GM18526 (cell line): ENCODE data around the gene TMPRSS9.

Source experiments
- POLR2A ChIP-seq: IDR thresholded peaks from 3 replicates; pipeline ENCODE4 v1.6.1; 2011; ENCODE audit not compliant: insufficient read length; ENCODE audit errors: extremely low read depth

The TMPRSS9 gene

DNA sequence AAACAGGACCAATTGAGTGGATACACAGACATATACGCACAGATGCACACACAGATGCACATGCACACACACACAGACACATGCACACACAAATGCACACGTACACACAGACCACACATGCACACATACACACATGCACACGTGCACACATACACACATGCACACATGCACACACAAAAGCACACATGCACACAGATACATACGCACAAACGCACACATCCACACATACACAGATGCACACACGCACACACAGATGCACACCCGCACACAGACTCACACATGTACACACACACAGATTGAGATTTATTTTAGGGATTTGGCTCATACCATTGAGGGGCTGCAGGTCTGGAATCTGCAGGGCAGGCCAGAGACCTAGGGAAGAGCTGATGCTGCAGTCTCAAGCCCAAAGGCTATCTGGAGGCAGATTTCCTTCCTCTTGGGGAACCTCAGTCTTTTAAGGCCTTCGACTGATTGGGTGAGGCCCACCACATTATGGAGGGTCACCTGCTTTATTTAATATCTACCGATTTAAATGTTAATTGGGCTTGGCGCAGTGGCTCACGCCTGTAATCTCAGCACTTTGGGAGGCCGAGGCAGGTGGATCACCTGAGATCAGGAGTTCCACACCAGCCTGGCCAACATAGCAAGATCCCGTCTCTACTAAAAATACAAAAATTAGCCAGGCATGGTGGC is 22.6 kb downstream of the TMPRSS9 start:
- TF ChIP-seq POLR2A = no peak

DNA sequence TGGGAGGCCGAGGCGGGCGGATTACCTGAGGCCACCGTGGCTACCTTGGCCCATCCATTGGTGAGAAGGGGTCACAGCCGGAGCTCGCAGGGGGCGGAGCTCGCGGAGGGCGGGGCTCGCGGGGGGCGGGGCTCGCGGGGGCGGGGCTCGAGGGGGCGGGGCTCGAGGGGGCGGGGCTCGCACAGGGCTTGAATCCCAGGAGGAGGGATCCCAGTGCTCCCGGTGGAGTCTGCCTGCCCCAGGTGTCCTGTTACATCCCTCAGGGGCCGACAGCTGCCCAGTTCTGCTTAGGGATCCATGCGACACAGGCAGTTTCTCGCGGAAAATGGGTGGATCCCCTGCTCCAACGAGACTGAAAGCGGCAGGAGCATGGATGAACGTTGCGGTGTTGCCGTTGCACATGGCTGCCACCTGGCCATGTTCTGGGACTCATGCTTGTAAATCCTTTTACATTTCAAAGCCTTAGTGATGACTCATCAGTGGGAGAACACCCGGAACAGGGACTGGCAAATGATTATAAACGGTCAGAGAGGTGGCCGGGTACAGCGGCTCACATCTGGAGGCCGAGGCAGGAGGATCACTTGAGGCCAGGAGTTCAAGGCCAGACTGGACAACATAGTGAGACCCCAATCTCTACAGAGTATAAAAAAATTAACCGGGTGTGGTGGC is 25.1 kb downstream of the TMPRSS9 start:
- no peak for TF ChIP-seq POLR2A

DNA sequence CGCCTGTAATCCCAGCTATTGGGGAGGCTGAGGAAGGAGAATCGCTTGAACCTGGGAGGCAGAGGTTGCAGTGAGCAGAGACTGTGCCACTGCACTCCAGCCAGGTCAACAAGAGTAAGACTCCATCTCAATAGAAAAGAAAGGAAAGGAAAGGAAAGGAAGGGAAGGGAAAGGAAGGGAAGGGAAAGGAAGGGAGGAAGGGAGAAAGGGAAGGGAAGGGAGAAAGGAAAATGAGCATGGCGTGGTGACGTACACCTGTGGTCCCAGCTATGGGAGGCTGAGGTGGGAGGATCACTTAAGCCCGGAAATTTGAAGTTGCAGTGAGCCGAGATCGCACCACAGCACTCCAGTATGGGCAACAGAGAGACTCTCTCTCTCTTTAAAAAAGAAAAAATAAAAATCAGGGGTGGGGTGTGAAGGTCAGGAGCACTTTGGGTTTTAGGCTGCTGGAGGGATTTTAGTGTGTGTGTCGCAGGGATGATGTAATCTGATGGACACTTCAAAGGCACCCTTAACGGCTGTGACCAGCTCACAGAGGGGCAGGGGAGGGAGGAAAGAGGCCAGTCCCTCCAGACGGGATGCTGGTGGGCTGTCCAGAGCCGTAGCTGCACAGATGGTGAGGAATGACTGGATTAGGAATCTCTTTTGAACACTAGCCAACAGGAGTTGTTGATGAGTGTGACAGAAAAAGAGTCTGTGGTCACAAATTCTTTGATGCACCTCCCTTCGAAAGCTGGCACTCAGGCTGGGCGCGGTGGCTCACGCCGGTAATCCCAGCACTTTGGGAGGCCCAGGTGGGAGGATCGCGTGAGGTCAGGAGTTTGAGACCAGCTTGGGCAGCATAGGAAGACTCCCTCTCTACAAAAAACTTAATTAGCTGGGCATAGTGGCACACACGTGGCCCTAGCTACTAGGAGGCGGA is 27.6 kb downstream of the TMPRSS9 start:
- TF ChIP-seq POLR2A = no peak

GRCh38 chr19:2389594-2389993 is 29.5 kb downstream of the TMPRSS9 start:
- TF ChIP-seq POLR2A = no peak

DNA sequence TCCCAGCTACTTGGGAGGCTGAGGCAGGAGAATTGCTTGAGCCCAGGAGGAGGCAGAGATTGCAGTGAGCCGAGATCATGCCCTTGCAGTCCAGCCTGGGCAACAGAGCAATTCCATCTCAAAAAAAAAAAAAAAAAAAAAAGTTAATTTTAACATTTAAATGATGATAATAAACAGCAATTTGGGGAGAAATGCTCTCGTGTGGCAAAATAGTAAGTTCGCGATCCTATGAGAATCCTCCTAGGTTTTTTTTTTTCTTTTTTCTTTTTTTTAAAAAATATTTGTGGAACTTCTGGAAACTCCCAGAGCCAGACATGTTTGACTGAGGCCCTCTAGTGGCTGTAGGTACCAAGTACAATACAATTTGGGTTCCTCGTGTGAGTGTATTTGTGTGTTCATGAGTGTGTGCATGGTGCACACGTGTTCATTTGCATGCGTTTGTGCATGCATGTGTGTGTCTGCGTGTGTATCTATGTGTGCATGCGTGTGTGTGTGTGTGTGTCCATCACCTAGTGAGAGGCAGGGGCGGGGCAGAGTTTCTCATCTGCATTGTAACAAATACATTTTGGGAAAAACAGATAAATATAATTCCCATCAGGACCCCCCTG is 31.2 kb downstream of the TMPRSS9 start:
- TF ChIP-seq POLR2A = no peak

DNA sequence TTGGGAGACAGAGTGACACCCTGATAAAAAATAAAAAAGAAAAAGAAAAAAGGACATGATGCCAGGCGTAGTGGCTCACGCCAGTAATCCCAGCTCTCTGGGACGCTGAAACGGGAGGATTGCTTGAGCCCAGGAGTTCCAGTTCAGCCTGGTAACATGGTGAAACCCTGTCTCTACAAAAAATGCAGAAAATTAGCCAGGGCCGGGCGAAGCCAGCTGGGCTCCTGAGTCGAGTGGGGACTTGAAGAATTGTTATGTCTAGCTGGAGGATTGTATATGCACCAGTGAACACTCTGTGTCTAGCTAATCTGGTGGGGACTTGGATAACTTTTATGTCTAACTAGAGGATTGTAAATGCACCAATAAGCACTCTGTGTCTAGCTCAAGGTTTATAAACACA is 32.3 kb downstream of the TMPRSS9 start:
- no peak for TF ChIP-seq POLR2A

GRCh38 chr19:2394054-2394441 is 34.0 kb downstream of the TMPRSS9 start:
- TF ChIP-seq POLR2A = no peak

GRCh38 chr19:2394442-2395292 is 34.6 kb downstream of the TMPRSS9 start:
- no peak for TF ChIP-seq POLR2A

DNA sequence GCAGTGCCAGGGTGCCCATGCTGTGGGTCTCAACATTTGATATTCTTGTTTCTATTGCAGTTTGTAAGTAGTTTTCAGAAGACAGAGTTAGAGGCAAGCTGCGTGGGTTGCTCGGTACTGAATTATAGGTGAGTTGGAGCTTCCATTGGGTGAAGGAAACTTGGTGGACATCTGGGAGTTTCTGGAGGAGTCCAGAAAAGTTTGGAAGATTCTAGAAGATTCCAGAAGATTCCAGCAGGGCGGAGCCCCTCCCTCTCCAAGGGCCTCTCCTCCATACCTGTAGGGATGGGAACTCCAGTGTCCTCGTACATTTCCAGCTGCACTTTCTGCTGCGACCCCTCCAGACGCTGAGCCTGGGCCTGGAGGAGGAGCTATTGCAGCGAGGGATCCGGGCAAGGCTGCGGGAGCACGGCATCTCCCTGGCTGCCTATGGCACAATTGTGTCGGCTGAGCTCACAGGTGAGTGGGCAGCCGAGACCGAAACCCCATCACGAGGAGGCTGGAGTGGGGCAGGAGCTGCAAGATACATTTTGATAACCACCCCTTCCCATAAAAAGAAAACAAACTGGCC is 38.8 kb downstream of the TMPRSS9 start:
- no peak for TF ChIP-seq POLR2A

GRCh38 chr19:2399582-2399981 is 39.5 kb downstream of the TMPRSS9 start:
- no peak for TF ChIP-seq POLR2A

GRCh38 chr19:2408247-2408646 is 48.2 kb downstream of the TMPRSS9 start:
- TF ChIP-seq POLR2A = no peak

DNA sequence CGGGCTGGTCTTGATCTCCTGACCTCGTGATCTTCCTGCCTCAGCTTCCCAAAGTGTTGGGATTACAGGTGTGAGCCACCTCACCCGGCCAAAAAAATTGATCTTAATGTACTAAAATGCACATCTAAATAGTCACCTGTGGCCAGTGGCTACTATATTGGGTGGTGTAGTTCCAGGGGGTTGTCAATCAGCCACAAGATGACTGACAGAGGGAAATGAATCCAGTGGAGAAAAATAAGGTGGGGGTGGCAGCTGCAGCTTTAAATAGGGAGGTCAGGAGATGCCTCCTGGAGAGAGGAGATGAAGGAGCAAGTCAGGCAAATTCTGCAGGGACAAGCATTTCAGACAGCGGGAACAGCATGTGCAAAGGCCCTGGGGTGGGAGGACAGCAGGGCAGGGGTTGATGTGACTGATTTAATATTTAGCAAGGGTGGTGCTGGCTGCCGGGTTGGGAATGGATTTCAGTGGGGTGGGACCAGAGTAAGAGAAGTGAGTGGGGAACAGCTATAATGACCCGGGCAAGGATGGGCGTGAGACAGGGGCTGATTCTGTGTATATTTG is 49.4 kb downstream of the TMPRSS9 start:
- TF ChIP-seq POLR2A = no peak

DNA sequence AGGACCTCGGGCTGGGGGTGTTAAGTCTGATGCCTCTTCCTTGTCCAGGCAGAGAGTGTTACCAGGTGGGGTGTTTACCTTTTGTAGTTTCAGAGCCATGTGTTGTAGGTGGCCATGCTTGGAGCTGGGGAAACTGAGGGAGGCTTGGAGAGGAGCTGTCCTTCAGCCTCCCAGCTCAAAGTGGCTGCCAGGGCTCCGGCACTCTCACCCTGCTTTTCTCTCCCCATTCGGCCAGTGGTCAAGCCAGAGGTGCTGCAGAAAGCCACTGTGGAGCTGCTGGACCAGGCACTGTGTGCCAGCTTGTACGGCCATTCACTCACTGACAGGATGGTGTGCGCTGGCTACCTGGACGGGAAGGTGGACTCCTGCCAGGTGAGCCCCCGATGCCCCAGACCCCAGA is 50.0 kb downstream of the TMPRSS9 start:
- TF ChIP-seq POLR2A = no peak

- TF ChIP-seq POLR2A = no peak
These were observed 51.6 kb downstream of the TMPRSS9 start for GRCh38 chr19:2411709-2412108.

GRCh38 chr19:2412449-2412848 is 52.4 kb downstream of the TMPRSS9 start:
- no peak for TF ChIP-seq POLR2A
